NCI-H1930 (cell line): Measurements from ENCODE around the gene KCNQ1.
A peak's percentile ranks its signal among the peaks of the same experiment; 100 is the strongest.

Experiments
- DNase-seq, 2 experiments: peaks; one replicate each; lab custom pipeline; 2025; lab: John Stamatoyannopoulos, UW

KCNQ1 gene

DNA sequence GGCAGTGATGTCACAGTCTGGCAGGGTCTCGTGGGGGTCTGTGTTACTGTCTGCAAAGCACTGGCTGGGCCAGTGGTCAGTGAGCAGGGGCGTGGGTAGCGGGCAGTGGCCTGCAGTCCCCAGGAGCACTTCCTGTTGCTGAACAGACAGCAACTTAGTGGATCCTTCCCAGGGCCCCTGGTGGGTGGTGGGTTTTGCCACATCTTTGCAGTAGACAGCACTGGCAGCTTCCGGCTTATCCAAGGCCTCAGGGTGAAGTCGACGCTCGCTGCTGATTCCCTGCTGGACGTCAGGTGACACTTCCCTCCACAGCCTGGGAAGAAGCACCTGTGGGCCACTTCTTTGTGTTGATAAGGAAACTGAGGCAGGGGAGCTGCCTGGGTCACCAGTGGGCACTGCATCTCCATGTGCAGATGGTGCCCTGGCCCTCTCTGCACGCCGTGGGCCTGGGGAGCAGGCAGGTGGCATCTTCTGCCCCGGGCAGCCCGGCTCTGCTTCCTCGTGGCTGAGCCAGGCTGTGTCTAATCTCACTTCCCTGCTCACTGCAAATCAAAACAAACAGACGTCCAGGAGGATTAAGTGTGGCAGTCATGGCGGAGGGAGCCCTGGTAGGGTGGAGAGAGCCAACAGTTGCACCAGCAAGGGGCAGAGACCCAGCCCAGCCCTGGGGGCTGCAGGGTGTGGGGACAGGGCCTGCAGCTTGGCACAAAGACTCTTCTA lies 79.8 kb downstream of the KCNQ1 start:
- no peak for DNase-seq

DNA sequence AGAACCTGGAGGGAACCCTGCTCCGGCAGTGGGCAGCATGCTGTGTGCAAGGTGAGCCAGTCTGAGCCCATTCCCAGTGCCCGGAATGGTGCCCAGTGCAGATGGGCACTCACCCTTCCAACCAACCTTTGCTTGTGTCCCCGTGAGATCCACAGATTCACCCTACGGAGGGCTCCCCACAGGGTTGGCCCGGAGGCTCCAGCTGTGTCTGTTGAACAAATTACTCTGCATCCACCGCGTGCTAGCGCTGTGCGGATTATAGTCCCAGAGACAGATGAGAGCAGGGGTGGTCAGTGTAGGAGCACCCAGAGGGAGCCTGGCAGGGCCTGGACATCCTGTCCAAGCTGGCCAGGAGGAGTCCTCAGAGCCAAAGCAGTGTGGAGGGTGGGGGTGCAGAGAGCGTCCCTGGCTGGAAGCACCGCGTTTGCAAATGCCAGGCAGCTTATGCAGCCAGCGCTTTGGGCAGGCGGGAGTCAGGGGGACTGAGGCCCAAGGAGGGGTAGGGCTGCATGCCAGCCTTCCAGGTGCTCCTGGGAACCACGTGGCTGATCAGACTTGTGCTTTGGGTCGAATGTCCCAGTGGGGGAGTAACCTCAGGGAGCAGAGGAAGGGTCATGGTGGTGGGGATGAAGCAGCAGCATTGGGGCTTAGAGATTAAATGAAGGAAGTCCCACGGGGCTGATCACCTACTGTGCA lies 80.5 kb downstream of the KCNQ1 start:
- no peak for DNase-seq

DNA sequence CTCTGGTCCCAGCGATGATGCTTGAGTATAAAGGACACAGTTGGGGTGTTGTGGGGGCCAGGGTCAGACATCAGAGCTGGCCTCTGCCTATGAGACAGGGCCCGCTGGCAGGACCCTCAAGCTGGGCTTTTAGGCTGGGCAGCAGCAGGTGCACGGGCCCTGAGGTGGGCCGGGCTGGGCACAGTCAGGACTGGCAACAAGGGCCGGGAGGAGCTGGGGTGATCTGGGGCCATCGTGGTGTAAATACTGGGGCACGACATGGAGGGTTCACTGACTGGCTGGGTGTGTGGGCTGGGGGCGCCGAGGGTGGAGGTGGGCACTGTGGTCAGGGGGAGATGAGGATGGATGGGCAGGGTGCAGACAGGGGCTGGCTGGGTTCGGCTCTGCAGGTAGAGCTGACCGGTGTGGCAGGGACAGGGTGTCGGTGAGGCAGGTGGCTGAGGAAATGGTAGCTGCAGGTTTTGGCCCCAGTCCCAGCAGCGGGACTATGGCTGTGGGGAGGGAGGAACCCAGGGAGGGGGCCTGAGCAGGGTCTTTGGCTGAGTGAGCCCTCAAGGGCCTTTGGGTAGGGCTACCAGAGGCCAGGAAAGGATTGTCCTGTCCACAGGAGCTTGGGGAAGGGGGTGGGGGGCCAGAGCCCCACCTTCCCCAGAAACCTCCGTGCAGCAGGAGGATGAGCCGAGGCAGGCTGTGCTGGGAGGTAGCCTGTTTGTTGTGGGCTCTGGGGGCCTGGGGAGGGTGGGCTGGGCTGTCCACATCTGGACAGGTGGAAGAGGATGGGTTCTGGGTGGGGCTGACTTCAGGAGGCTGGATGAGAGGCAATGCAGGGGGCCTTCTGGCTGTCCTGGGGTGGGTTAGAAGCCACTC lies 81.4 kb downstream of the KCNQ1 start:
- no peak for DNase-seq

DNA sequence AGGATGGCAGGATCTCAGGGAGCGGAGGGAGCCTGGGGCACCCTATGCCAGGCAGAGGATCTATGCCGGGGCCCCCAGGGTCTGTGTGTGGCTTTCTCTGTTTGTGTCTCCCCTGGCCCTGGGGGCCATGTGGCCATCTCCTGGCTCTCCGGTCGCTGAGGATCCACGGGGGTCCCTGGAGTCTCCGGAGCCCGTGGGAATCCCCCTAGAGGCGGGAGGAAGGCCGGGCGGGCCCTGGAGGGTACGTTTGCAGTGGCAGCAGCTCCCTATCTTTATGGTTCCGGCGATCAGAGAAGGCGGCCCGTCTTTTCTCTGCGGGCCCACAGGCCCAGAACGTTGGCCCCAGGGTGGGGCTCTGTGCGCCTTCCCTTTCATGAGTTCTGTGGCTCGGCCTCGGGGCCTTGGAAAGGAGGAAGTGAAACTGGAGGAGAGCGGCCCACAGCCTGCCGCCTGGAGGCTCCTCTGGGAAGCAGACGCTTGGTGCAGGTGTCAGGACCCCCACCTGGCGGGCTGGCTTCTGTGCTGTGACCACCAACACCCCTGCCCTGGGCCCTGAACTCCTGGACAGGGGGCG lies 82.1 kb downstream of the KCNQ1 start:
- DNase-seq, result no peak

DNA sequence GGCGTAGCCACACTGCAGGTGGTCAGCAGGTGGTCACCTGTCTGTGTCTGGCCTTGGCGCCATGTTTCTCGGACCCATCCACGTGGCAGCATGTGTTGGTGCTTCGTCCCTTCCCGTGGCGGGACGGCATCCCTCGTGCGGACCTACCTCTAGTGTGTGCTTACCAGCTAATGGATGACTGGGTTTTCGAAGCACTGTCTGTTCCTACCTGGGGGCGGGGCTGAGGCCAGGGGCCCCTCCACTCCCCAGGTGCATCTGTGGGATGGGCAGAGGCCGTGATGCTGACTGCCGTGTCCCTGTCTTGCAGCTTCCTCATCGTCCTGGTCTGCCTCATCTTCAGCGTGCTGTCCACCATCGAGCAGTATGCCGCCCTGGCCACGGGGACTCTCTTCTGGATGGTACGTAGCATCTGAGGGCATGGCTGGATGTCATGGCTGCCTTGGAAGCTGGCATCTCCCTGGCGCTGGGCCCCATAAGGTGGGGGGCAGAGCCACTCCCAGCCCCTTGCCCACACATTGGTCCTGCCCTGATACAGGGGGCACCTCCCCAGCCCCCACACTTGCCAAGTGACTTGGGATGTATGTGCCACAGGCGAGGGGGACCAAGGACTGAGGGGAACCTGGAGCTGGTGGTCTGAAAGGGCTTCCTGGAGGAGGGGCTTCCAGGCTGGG lies 82.9 kb downstream of the KCNQ1 start:
- no peak for DNase-seq

DNA sequence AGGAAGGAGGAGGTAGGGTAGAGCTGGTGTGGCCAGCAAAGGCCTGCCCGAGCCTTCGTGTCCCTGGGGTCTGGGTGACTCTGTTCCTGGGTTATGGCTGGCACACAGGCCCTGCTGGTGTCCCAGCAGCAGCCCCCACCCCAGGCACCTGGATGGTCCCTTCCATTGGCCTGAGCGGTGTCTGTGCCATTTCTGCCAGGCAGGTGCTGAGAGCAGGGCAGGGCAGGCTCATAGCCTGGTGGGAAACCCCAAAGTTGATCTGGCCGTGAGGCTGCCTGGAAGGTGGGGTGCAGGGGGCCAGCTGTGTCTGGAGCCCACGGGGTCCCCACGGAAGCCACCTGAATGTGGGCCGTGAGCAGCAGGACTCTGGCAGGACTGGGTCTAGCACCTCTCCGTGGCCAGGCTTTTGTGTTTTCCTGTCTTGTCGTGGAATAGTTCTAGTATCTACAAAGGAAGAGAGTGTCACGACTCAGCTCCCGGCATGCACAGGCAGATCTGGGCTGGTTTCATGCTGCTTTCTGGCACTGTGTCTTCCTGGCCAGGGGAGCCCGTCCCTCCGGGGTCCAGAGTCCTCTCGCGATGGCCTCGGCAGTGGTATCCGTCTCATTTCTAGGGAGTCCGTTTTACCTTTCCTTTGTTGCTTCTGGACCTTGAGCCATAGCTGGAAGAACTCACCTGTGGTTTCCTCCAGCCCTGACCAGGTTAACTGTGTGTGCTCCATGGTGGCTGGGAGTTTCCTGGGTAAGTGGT lies 83.7 kb downstream of the KCNQ1 start:
- no peak for DNase-seq

DNA sequence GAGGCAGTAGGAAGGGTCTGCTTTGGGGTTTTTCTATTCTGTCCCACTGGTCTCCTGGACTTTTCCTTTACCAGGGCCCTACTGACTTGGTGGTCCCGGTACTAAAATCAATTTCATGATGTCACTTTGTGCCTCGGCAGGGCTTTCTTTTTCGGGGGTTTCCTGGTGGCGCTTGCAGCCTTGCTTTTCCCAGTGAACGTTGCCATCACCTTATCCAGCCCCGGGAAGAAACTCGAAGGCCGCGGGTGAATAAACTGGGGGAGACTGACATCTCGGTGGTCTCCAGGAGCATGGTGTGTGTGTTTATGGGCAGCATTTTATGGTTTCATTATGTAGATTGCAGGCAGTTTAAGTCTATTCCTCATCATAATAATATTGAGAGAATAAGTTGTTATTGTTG lies 84.4 kb downstream of the KCNQ1 start:
- DNase-seq, result no peak

DNA sequence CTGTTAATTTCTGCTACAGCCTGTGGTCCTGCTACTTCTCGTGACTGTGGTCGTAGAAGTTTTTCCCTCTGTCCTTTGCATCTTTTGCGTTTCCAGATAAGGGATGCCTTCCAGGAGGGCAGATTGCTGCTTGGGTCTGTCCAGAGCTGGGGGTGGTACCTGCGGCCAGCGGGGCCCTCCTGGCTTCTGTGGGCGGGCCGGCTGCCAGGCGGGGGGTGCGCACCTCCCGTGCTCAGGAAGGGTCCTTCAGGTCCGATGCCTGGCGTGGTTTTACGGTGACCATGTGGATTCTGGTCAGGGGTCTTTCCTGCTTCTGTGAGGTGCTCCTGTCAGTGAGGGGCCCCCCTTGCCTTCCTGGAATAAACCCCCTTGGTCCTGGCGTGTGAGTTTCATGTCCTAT lies 84.8 kb downstream of the KCNQ1 start:
- DNase-seq, result no peak

DNA sequence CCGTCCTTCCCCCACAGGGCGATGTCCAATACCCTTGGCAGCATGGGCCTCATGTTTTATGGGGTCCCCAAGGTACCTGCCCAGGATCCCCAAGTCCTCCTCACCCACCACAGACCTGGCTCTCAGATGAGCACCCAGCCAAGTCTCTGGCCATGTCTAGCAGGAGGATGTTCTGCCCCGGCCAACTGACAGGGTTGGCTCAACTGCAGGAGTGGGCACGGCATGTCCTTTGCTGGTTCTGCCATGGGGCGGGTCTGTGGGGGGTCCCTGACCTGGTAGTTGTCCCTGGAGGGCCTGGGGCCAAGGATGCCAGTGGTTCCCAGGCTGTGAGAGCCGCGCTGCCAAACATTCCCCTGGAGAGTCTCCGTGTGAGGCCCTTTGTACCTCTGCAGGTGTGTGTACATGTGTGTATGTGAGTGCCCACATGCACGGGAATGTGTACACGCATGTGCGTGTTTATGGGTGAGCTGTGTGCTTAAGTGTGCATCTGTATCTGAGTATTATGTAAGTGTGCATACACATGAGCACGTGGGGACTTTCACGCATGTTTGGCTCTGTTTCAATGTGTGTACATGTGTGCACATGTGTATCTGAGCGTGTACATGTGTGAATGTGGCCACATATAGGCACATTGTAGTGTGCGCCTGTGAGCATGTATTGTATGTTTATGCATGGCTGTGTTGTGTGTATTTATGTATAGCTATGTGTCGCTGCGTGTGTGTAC lies 85.5 kb downstream of the KCNQ1 start:
- DNase-seq, result no peak

DNA sequence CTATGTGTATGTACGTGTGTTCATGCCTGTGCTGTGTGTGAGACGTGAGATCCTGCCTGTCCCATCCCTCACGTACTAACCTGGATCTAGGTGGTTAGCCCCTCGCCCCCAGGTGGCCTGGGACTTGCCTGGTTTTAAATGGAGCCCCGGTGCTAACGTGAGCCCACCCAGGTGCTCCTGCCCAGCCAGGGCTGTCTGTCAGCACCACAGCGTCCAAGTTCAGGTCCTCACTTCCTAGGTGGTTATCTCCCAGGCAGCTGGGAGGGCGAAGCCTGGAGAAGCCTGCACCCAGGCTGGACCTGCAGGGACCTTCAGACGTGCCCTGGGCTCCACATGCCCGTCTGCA lies 86.0 kb downstream of the KCNQ1 start:
- no peak for DNase-seq

DNA sequence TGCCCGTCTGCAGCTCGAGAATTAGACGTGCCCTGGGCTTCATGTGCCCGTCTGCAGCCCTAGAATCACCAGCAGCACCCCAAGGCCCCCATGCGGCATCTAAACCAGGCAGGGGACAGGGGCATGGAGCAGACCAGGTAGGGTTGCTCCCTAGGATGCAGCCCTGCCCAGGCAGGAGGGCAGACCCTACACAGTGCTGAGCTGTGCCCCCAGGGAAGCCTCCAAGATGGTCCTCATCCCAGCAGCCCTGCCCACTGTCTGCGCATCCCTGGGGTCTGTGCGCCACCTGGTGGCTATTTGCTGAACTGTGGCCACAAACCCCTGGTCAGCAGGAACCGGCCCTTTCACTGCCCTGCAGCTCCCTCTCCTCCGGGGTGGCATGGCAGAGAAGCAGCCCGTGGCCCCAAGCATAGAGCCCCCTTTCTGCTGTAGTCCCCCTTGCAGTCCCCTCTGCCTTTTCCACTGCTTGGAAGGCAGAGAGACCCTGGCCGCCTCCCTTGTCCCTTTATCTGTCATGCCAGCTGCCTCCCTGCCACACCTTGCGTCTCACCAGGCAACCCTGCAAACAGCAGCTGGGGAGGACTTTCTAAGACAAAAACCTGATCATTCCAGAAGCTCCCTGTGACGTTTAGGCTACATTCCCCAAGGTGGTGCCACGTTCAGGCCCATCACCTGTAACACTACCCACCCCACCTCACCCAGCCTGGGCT lies 86.6 kb downstream of the KCNQ1 start:
- peak in 1 of 2 experiments; percentile 38 for DNase-seq

DNA sequence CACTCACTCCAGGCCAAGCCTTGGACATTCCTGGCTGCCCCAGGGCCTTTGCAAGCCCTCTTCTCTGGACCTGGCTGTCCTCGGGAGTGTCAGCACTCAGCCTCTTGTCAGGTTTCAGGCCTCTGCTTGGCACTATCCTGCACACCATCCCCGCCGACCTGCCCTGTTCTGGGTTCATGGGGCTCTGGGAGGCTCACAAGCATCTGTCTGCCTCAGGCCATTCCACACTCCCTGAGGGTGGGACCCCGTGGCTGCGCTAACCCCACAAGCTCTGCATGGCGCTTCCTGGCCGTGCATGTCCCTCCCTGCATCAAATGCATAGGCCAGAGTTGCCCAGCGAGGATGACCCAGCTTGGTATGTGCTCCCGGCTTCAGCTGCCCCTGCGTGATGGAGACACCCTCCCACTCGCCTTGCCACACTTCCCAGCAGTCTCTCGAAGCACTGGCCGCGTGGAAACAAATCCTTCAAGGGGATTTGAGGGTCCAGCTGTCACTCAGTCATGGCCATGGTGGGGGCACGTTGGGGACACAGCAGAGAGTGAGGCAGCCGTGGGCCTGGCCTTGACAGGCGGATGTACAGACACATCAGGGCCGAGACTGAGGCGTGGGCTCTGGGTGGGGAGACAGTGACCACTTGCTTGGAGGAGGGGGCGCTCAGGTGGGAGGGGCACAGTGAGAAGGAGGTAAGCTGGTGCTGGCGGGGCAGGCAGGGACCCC lies 87.3 kb downstream of the KCNQ1 start:
- DNase-seq, result no peak

DNA sequence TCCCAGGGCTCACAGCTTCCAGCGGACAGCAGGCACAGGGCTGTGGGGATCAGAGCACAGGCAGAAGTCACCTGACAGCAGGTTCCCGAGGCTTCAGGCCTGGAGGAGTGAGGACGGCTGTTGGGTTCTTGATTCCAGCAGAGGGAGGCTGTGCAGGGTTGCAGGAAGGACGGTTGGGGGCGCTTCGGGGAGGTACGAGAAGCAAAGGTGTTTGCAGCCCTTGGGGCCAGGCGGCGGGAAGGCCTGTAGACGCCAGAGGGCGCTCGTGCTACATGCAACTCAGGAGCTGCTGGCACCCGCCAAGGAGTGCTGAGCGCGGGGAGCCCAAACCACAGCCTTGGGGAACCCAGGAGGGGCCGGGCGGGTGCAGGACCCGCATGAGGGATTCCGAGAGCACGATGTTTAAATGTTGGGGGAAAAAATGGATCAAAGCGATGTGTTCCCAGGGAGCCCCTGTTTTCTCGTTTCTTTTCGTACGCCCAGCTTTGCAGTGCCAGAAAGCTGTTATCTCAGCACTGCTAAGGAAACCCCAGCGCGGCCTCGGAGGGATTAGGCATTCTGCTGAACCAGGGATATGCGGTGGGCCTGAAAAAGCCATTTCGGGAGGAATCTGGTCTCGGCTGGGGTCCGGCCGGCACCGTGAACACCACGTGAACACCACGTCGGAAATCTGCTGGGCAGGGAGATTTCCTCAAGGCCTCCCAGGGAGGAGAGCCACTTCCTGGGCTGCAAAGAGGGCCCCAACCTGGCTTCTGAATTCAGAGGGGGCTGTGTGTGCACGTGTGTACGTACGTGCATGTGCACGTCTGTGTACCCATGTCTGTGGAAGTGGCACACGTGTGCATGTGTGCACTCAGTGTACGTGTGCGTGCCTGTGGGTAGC lies 88.1 kb downstream of the KCNQ1 start:
- DNase-seq, result peak; percentile 67 to 81

DNA sequence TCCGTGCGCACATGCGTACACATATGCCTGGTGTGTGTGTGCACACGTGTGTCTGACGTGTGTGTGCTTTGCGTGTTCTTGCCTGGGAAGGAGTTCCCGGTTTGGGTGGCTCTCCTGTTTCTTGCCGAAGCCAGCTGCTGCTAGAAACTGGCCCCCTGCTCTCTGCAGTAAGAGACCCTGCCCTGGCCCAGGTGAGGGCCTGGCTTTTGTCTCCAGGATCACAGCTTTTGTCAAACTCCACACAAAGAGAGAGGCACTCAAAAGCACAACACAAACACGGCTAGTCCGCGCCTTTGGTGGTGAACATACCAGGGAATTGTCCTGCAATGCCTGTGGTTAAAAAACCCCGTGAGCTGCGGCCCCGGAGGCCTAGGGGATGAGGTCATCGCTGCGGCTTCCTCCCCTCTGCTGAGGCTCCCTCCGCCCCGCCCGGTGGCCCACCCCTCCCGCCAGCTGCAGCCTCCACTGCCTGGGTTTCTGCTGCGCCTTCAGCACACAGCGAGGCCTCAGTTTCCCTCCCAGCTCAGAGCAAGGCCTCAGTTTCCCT lies 88.9 kb downstream of the KCNQ1 start:
- no peak for DNase-seq

DNA sequence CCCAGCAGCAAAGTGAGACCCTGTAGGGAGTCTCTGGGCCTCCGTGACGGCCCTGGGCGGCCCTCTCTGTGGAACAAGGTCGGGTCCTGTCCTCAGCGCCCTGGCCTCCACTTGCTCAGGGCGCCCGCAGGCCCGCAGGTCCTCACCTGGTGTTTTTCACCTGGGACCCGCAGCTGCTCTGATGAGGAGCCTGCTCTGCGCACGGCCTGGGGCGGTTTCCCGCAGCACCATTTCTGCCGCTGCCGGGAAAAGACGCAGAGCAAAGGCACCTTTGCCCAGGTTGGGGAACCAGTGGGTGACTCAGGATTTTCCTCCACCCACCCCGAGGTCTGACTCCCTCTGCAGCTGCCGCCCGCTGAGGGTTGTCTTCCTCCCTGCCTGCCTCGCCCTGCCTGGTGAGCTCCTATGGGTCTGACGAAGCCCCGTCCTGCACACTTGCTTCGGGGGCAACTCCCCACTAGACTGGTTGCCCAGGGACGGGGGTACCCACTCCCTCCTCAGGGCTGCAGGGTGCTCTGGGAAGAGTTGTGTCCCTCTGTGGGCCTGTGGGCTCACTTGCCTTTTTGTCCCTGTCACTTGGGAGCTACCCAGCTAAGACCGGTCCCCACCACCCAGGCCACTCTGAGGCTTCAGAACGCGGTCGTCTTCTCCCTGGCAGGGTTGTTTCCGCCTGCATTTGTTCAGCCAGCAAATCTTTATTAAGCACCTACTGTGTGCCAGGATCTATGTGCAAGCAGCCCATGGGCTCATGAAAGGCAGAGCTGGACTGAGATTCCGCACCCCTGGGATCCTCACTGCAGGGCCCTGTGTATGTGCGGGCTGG lies 89.5 kb downstream of the KCNQ1 start:
- no peak for DNase-seq

DNA sequence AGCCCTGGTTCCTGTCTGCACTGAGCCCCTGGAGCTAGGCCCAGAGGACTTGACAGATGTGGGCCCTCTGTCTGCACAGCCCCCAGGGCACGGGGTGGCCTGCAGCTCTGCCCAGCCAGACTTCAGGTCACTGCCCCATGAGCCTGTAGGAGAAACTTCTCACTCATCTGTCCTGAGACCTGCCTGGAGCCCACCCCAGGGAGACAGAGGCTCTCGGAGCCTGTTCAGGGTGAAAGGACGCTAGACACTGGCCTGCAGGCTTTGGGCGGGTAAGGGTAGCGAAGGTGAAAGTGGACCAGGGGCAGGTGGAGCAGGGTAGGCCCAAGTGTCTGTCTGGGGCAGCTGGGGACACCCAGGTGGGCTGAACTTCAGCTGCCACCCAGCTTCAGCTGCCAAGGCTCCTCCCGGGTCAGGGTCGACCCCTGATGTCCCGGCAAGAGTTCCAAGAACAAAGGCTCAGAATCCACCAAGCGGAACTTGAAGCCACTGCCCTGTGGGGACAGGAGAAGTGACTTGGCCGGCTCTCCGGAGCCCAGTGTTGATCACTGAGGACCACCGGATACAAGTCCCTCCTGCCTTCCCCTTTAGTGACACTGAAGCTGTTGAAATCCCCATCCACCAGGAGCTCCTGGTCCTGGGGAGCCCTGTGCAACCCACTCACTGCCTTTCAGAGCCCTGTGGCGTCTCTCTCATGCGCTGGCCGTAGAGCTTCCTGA lies 90.3 kb downstream of the KCNQ1 start:
- DNase-seq, result no peak
